Measurements from ENCODE around the gene NBPF1.
A peak's percentile ranks its signal among the peaks of the same experiment; 100 is the strongest.
"Not testable (repeated sequence)": the region's sequence is repeated elsewhere in the genome, so short reads cannot be mapped to it uniquely, and the experiment has no call there.

The NBPF1 gene

DNA sequence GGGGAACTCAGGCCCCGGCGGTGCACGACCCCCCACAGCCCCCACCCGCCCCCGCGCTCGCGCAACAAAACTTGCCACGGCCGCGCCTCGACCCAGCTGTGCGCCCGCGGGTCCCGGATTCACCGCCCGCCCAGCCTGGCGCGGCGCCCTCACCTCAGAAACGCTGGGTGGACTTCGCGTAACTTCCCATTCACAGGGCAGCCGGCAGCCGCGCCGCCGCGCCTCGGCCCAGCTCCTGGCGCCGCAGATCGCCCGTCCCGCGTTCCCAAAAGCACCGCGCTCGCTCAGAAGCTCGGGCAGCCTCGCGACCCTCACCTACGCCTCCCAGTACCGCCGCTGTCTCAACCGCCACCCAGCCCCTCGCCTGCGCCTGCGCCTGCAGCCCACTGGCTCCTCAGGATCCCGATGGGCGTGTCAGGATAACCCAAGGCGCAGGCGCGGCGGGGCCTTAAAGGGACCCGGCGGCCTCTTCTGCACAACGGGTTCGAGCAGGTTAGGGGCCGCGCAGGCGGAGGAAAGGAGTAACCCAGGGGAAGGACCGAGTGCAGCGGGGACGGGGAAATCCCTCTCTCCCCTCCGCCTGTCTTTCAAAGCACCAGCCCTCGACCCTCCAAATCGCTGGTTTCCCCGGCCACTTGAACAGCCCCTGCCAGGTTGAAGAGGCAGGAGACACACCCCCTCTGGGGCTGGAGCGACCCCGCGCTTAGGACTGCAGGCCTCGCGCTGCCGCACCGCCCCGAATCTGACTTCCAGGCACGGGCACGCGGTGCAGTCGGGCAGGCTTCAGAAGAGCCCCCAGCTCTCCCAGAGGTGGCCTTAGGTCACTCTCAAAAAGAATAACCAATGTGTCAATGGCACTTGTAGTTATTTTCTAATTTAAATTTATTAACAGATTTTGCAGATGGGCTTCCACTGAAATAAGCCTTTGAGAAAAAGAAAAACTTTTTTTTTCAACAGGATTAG is at the start of gene NBPF1:
Gene NBPF1, minus strand, starts transcription at position 380 of the 963 bp plus-strand sequence.
- peak; percentile 99 for DNase-seq

- DNase-seq = not testable (repeated sequence)
Observed at GRCh38 chr1:16658234-16658633, 44.9 kb upstream of the NBPF1 start.

DNA sequence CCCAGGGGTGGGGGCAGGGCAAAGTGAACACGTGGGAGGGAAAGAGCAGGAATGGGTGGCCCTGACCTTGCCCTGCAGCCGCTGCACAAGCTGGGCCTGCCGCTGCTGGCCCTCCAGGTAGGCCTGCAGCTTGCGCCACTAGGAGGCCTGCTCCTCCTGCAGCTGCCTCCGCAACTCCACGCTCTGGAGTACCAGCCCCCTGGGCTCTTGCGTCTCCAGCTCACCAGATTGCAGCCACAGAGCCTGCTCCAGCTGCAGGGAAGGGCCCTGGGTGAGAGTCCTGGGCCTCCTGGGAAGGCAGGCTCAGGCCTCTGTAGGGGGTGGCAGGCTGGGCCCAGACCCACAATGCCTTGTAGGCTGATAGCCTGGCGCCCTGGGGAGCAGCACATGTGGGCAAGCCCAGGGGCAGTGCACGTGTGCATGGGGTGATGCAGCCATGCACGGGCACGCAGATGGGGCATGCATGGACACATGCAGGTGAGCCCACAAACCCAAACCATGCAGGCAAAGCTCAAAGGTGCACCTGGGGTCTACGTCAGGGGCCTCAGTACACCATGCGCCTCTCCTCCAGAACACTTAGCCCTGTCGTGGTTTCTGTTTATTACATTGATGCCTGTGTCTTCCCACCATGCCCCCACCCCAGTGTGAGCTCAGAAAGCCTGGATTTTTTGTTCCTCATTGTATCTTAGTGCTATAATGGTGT is 43.8 kb upstream of the NBPF1 start:
- DNase-seq = not testable (repeated sequence)

DNA sequence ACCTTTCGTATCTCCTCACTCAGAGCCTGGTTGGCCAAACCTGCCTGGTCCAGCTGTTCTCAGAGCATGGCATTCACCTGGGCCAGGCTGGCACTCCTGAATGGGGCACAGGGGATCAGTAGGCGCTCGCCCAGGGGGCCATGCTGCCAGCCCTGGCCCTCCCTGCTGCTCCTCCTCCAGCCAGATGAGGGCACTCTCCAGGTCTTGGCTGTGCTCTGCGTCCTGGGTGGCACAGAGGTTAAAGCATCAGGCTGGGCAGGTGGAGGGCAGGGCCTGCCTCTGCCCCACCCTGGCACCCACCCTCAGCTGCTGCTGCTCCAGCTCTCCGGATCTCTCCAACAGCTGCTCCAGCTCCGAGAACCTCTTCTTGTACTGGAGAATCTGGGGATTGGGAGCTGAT is 43.2 kb upstream of the NBPF1 start:
- not testable (repeated sequence) for DNase-seq

DNA sequence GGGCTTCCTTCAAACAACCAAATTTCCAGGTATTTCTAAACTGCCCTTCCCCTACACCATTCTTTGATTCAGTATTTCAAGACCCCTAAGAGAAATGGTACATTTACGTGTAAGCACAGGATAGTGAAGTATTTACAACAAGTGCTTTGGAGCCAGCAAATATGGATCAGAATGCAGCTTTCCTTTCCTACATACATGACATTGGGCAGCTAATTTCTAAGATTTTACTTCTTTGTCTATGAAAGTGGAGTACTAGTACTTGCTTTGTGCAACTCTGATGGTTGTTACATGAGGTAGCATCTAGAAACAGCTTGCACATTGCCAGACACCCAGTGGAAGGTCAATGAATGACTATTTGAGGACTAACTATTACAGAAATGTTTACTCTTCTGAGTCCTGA is 38.2 kb upstream of the NBPF1 start:
- DNase-seq = not testable (repeated sequence)

- not testable (repeated sequence) for DNase-seq
Observed at GRCh38 chr1:16649960-16650359, 36.6 kb upstream of the NBPF1 start.

DNA sequence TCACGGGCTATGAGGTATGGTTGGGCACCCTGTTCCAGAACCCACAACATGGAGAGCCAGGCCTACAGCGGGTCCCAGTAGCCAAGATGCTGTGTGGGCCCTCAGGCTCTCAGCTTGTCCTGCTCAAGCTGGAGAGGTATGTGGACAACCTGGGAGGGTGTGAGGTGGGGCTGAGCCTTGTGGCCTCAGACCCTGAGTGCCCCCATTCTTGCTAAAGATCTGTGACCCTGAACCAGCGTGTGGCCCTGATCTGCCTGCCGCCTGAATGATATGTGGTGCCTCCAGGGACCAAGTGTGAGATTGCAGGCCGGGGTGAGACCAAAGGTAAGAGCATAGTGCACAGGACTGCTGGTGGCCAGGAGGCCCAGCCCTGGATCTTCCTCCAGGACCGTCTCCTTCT is 36.0 kb upstream of the NBPF1 start:
- DNase-seq = not testable (repeated sequence)

DNA sequence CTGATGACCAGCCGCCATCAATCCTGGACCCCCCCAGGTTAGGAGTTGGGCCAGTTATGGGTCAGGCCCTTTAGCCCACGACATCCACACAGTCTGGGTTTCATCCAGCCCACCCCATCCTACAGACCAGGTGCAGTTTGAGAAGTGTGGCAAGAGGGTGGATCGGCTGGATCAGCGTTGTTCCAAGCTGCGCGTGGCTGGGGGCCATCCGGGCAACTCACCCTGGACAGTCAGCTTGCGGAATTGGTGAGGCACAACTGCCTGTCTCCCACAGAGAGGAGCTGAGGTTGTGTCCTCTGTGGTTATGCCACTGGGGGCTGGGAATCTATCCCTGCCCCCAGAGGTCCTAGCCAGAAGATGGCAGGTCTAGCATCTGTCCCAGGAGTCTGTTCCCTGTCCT is 35.4 kb upstream of the NBPF1 start:
- DNase-seq = not testable (repeated sequence)

GRCh38 chr1:16648250-16648649 is 34.9 kb upstream of the NBPF1 start:
- DNase-seq = not testable (repeated sequence)

- DNase-seq = not testable (repeated sequence)
Observed at GRCh38 chr1:16647179-16648176, 34.1 kb upstream of the NBPF1 start.

GRCh38 chr1:16646716-16647115 is 33.4 kb upstream of the NBPF1 start:
- not testable (repeated sequence) for DNase-seq

DNA sequence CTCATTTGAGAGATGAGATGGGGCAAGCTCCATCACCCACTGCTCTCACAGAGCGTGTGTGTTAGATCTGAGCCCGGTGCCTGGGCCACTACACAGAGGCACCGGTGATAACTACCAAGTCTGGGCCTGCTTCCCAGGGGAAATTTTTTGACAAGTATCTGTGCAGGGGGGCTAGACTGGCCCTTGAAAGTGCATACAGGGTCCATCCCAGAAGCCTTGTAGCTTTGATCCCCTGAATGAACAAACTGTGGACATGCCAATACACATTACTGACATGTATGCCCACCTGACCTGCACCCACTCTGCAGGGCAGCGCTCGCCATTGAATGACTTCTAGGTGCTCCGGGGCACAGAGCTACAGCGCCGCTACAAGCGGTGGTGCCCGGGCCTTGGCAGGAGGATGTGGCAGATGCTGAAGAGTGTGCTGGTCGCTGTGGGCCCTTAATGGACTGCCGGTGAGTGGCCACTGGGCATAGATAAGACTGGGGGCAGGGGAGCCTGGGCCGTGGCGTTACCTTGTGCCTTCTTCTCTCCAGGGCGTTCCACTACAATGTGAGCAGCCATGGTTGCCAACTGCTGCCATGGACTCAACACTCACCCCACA is 32.8 kb upstream of the NBPF1 start:
- DNase-seq = not testable (repeated sequence)

GRCh38 chr1:16645271-16646060 is 32.1 kb upstream of the NBPF1 start:
- DNase-seq = not testable (repeated sequence)

DNA sequence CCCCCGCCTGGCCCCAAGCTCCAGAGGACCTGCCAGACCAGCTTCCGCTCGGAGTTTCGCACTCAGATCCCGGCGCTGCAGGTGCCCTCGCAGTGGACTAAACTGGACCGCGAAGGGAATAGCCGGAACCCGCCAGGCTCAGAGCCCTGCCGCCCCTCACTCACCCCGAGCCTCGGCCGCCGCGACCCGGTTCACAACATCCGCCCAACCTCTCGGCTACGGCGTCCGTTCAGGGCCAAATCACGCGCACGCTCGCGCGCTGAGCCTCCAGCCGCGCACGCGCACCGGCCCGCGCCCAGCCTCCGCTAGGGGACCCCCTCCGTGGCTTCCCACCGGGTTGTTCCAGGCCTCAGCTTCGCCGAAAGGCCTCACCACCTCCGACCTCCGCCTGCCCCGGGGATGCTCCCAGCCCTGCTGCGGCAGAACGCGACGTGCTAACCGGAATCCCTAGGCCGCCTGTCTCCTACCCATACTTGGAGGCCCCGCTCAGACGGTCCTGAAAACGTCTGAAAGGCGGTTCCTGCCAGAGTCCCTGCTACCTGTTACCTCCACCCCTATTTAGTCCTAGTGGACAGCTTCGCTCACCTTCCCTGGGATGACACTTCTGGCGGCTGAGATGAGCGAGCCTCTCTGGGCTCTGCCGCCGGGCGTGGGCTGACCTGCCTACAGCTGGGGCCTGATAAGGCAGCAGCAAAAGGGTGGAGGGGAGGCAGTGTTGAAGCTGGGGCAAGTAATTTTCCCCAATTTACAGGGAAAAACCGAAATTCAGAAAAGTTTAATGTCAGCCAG is 31.3 kb upstream of the NBPF1 start:
- DNase-seq = peak; percentile 85

DNA sequence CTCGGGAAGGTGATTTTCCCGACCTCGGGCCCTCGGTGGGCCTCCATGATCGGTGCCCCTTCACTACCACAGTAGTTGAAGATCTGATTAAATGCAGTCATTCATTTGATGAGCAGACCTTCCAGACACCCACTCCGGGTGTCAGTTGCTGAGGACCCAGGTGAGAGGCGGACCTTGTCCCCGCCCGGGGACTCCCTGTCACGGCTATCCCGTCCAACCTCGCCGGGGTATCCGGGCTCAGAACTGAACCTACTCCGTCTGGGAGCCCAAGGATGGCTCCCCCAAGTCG is 30.8 kb upstream of the NBPF1 start:
- DNase-seq = no peak

DNA sequence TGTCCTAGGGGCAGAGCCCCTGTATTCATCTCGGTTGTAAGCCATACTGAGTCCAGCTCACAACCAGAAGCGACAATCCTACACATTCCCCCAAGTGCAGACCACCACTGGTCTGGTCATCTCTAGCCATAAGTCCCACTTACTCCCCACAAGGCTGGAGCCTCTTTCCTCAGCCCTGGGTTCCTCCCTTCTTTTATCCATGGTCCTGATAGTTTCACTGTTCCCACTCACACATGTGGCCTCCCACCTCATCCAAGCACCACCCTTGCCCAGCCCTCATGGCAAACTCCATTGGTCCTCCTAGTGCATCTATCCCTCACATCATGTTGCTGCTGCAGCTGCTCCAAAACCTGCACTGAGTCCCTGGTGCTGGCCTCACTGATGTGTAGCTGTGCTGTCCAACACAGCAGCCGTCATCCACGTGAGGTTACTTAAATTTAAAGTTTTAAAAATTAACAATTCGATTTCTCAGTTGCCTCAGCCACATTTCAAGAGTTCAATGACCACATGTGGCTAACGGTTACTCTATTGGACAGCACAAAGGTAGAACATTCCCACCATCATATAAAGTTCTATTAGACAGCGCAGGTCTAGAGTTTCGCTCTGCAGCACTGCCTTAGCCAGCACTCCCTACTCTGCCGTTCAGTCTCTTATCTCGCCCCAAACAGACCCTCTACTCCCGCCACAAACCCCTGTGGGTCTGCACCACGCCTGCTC is 30.3 kb upstream of the NBPF1 start:
- DNase-seq = not testable (repeated sequence)

- DNase-seq = not testable (repeated sequence)
Observed at GRCh38 chr1:16643001-16643411, 29.6 kb upstream of the NBPF1 start.

GRCh38 chr1:16642025-16642966 is 28.9 kb upstream of the NBPF1 start:
- not testable (repeated sequence) for DNase-seq
